A549 (cell line): Measurements from ENCODE around the gene SENP8.

Source experiments
- JUN ChIP-seq, 2 experiments: fragments of >200 bp; sonication (Bioruptor Twin); formaldehyde crosslinking; IDR thresholded peaks; 2 replicates in 1 of 2; 3 replicates in 1 of 2; pipeline ENCODE4 v1.6.1; 2016 to 2017
- POLR2A ChIP-seq: IDR thresholded peaks from 2 replicates; pipeline ENCODE4 v1.6.1; 2012; ENCODE audit warnings: mild to moderate bottlenecking, low read length
- RCOR1 ChIP-seq: fragments of 150-350 bp; IDR thresholded peaks from 2 replicates; pipeline ENCODE4 v1.6.1; 2014; ENCODE audit warnings: antibody characterized with exemption, low read length, low read depth
- RFX5 ChIP-seq: fragments of 450-650 bp; IDR thresholded peaks from 2 replicates; pipeline ENCODE4 v1.7.1; 2014; ENCODE audit warnings: antibody characterized with exemption, mild to moderate bottlenecking, moderate library complexity
- TF ChIP-seq, protein P1 (sequence below): fragments of >200 bp; sonication (Bioruptor Twin); formaldehyde crosslinking; IDR thresholded peaks from 3 replicates; pipeline ENCODE4 v1.5.1; 2016
- TF ChIP-seq, protein P2 (sequence below): fragments of >200 bp; sonication (Bioruptor Twin); formaldehyde crosslinking; IDR thresholded peaks from 2 replicates; pipeline ENCODE4 v1.6.1; 2016

DNA sequence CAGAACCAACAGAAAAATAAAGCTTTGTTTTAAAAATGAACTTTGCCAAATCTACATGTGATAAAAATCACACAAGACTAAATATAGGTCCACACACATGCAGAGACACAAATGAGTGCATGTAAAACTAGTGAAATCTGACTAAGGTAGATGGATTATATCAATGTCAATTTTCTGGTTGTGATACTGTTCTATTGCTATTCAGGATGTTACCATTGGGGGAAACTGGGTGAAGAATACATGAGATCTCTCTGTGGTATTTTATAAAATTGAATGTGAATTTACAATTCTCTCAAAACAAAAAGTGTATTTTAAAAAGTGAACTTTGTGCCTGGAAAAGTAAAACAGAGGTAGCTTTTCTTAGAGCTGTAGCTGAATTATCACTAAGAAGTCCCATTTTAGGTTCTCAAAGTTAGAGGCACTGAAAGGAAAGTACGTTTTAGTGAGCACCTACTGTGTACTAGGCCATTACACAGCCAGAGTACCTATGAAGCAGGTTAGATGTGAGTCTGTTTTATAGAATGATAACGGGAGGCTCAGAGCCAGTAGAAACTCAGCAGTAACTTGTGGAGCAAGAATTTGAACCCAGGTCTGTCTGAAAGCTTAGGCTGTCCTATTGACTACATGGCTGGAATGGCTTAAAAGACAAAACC, 71.2 kb downstream of the SENP8 start:
- TF ChIP-seq POLR2A, result no peak
- TF ChIP-seq, protein P1, sequence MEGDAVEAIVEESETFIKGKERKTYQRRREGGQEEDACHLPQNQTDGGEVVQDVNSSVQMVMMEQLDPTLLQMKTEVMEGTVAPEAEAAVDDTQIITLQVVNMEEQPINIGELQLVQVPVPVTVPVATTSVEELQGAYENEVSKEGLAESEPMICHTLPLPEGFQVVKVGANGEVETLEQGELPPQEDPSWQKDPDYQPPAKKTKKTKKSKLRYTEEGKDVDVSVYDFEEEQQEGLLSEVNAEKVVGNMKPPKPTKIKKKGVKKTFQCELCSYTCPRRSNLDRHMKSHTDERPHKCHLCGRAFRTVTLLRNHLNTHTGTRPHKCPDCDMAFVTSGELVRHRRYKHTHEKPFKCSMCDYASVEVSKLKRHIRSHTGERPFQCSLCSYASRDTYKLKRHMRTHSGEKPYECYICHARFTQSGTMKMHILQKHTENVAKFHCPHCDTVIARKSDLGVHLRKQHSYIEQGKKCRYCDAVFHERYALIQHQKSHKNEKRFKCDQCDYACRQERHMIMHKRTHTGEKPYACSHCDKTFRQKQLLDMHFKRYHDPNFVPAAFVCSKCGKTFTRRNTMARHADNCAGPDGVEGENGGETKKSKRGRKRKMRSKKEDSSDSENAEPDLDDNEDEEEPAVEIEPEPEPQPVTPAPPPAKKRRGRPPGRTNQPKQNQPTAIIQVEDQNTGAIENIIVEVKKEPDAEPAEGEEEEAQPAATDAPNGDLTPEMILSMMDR, result no peak
- TF ChIP-seq RFX5, result no peak
- no peak for TF ChIP-seq JUN (IDR thresholded peaks at IDR 0.05)
- TF ChIP-seq, protein P2, sequence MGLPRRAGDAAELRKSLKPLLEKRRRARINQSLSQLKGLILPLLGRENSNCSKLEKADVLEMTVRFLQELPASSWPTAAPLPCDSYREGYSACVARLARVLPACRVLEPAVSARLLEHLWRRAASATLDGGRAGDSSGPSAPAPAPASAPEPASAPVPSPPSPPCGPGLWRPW, result no peak
- no peak for TF ChIP-seq RCOR1
